CD4-positive, alpha-beta T cell treated with Interferon gamma for 1 hour (primary cell): ENCODE results near the gene SLC47A2.
"Not testable (repeated sequence)": the region's sequence is repeated elsewhere in the genome, so short reads cannot be mapped to it uniquely, and the experiment has no call there.

Experiments used
- DNase-seq: peaks from one replicate; pipeline ENCODE4 v3.0.0-alpha.2; 2020

The SLC47A2 gene

DNA sequence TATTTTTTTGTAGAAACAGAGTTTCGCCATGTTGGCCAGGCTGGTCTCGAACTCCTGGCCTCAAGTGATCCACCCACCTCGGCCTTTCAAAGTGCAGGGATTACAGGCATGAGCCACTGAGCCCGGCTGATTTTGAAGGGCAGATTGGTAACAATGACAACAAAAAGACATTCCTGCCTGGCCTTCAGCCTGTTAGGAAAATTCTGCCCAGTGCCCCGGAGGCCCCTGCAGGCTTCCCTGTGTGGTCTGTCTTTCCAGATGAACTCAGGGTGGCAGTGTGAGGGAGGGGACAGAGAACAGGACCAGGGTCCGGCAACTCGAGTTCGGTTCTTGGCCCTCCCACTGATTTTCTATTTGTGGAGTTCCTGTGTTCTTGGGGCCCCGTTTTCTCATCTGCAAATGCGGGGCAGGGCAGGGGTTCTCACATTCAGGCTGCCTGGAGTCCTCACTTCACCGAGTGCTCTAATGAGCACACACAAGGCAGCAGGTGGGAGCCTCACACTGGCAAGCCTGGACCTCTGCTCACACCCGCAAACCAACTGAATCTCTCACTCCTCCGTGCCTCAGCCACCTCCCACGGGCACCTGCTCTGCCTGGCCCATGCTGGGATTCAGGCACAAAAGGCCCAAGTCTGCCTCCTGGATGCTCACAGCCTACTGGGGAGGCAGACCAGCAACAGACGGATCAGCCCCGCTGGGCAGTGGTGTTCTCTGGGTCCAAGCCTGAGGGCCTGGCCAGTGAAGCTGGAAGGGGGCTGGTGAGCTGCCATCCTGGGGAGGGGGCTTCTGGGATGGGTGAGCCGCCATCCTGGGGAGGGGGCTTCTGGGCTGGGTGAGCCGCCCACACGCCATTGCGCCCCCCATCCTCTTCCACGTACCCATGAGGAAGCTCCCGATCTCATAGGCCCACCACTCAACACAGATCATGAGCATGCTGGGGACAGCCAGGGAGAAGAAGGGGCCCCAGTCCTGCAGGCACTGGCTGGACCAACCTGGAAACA is 10.3 kb downstream of the SLC47A2 start:
- DNase-seq = no peak

DNA sequence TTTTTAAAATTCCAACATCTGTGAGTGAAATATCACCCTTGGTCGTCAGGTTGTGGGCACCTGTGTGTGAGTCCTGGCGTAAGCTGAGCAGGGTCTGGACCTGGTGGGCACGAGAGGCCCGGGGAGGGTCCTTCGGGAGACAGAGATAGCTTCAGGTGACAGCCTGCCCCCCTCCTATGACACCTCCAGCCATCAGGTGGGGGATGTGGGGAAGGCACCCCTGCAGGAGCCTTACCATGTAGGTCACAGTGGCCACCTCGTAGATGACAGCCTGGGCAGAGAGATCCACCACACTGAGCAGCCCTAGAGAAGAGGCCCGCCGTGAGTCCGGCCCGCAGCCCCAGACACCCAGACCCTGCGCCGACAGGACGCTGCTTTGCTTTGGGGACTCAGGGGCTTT is 11.2 kb downstream of the SLC47A2 start:
- no peak for DNase-seq

DNA sequence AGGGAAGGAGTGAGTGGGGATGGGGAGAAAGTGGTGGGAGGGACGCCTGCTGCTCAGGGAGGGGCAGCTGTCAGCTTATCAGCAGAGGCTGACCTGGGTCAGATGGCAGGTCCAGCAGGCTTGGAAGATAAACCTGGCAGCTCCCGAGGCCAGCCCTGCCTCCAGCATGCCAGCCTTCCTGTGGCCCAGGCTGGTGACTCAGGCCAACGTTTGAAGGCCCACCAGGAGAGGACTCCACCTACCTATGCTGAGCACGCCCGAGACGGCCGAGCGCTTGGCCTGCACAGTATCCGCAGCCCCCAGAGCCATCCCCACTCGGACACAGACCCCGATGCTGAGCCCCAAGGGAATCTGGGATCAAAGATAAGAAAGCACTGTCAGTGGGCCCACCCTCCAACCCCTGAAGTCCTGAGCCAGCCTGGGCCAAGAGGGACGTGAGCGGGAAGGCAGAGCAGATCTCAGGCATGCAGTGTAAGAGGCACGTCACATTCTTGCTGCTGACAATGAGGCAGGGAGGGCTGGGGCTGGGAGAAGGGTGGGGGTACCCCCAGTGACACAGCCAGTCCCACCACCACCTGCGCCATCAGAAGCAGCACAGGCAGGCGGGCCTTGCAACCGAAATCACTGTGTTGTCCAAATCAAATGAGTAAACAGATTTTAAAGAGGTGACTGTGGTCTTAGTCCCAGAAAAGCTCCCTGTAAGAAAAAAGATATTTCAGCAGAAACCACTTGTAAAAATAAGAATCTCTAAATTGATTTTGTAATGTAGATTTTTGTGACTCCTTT is 12.4 kb downstream of the SLC47A2 start:
- DNase-seq = no peak

DNA sequence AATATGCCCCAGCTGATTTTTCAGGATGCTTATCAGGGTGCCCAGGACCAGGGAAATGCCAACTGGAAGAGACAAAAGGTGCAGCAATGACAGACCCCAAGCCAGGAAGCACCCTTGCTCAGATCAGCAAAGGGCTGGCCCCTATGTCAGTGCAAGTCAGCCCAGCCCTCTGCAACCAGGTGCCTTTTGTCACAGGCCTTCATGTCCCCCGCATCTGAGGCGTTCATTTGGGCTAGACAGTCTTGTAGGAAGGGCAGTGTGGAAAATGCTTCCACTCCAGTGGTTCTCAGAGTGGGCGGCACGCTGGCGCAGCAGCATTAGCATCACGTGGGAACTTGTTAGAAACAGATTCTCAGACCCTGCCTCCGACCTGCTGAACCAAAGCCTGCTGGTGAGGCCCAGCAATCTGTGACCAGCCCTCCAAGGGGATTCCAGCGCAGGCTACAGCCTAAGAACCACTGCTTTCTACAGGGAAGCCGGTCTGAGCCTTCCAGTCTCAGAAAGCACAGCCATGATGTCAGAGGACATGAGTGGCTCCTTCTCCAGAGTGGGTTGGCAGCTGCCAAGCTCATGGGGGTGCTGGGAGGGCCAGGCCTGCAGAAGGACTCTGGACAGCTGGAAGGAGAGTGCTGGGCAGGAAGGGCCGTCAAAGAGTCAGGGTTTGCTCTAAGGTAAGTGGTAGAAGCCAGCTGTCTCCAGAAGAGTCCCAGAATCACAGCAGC is 13.1 kb downstream of the SLC47A2 start:
- DNase-seq = no peak

DNA sequence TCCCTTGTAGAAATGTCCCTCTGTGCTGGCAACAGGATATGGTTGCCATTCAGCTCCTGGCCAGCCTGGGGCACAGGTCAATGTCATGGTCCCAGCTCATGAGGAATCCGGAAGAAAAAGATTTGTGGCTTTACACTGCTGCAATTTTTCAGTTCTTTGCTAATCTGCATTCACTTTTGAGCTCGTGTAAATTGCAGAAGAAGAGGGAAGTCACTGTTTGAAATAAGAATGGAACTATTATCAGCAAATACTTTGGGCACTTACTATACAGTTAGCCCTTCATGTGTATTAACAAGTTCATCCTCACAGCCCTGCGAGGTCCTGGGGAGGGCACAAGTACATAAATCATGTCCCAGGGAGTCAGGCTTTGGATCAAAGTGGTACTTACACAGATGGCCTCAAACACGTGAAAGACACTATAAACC is 14.2 kb downstream of the SLC47A2 start:
- DNase-seq = no peak

DNA sequence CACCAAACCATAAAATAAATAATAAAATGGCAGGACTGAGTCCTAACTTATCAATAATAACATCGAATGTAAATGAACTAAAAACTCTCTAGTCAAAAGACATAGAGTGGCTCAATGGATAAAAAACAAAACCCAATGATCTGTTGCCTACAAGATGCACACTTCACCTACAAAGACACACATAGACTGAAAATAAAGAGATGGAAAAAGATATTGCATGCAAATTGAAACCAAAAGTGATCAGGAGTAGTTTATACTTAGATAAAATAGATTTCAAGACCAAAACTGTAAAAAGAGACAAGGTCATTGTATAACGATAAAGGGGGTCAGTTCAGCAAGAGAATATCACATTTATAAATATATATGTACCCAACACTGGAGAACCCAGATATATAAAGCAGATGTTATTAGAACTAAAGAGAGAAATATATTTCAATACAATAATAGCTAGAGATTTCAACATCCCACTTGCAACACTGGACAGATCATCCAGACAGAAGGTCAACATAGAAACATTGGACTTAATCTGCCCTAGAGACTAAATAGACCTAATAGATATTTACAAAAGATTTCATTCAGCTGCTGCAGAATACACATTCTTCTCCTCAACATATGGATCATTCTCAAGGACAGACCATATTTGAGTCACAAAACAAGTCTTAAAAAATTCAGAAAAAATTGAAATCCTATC is 29.8 kb downstream of the SLC47A2 start:
- DNase-seq = no peak

DNA sequence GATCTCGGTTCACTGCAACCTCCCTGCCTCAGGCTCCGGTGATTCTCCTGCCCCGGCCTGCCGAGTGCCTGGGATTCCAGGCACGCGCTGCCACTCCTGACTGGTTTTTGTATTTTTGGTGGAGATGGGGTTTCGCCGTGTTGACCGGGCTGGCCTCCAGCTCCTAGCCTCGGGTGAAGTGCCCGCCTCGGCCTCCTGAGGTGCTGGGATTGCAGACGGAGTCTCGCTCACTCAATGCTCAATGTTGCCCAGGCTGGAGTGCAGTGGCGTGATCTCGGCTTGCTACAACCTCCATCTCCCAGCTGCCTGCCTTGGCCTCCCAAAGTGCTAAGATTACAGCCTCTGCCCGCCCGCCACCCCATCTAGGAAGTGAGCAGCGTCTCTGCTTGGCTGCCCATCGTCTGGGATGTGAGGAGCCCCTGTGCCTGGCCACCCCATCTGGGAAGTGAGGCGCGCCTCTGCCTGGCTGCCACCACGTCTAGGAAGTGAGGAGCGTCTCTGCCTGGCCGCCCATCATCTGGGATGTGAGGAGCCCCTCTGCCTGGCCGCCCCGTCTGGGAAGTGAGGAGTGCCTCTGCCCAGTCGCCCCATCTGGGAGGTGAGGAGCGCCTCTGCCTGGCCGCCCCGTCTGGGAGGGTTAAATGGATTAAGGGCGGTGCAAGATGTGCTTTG is 31.3 kb downstream of the SLC47A2 start:
- DNase-seq = not testable (repeated sequence)

DNA sequence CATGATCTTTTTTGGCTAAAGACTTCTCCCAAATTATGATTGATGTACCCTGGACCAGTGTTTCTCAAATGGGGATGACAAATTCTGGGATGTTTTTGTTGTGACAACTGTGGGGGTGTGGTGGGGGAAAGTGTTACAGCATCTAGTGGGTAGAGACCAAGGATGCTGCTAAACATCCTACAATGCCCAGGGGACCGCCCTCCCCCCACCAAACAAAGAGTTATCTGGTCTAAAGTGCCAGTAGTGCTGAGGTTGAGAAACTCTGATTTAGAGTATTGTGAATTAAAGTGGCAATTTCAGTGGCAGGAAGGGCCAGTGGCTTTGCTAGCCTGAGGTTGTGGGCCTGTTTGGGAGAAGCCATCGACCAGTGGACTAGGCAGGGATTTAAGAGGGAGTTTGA is 33.3 kb downstream of the SLC47A2 start:
- DNase-seq = no peak

DNA sequence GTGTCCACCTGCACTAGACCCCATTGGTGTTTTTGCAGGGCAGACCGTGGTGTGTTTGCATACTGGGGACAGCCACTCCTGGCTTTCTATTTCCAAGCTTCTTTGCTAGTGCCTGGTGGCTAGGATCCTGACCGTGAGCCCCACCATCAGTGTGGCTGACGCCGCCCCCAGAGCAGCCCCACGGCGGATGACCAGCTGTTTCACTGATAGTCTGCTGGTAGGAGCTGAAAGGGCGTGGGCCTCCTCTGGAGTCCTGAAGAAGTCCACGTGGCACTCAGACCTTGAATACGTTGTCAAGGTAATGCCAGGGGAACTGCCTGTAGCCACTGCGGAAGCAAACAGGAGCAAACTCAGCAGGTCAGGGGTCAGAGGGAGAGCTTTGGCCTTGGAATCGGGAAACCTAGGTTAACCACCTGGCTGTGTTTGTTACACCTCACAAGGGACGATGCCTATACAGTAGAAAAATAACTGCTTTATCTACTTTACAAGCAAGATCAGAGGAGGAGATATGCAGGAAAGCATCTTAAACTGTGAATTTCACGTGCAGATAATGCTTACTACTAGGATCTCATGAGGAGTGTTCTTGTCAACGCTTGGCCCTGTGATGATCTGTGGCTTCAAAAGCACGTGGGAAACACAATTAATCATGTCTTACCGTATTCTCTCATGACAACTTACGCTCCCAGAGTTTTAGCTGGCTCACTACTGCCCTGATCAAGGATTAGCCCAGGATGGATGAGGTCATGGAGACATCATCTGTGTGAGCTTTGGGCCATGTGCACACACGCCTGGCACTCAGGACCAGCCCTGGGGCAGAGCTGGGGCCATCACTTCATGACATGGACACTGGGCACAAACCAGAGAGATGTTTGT is 37.6 kb downstream of the SLC47A2 start:
- no peak for DNase-seq

DNA sequence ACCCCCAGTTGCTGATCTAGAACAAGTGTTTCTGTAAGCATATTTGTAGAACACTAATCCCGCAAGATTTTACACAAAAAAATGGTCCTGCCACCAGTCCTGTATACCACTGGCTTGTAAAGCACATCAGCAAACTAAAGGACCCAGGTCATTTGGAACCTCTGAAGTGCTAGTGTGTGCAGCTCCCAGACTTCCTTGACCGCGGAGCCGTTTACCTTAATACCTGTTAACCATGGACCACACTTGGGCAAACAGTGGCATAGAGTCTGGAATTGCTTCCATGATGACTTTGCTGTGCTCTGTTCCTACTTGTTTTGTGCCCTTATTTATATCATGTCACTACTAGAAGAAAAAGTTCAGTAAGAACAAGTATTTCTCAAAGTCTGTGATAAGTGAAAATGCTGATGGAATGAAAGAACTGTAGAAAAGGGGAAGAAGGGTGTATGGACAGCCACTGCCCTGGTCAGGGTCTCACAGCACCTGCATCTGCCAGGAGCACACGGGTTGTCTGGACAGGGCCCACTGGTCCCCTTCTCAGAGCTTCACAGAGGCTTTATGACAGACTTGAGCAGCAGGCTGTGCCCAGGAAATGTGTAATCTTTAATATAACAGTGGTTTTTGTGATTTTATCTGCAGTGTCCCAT is 38.5 kb downstream of the SLC47A2 start:
- no peak for DNase-seq

DNA sequence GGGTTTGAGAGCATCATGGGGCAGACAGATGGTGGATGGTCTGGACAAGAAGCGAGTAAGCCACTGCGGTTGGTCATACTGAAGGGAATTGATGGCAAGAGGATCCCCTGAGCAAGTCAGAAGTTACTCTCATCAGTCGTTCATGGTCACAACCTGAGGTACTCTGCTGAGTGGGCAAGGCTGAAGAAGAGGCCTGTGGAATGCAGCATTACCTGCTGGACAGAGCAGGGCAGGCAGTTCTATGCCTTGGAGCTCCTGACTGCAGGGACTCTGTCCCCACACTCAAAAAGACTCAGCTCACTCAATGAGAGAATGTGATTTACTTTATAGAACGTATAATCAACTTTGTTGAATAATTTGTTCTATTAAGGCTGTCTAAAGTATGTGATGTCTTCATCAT is 39.5 kb downstream of the SLC47A2 start:
- no peak for DNase-seq

DNA sequence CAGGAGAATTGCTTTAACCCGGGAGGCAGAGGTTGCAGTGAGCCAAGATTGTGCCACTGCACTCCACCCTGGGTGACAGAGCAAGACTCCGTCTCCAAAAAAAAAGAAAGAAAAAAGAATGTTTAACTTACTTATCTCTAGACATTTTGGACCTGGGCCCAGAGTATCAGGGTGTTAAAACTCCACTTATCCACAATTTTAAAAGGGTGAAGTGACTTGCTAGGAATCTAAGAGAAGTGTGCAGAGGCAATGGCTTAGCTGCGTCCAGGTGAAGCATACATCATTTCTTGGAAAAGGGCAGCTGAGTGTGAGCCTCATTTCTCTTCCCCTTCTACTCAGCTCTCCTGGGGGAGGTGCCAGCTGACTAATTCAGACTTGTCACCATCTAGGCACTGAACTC is 42.8 kb downstream of the SLC47A2 start:
- DNase-seq = no peak

DNA sequence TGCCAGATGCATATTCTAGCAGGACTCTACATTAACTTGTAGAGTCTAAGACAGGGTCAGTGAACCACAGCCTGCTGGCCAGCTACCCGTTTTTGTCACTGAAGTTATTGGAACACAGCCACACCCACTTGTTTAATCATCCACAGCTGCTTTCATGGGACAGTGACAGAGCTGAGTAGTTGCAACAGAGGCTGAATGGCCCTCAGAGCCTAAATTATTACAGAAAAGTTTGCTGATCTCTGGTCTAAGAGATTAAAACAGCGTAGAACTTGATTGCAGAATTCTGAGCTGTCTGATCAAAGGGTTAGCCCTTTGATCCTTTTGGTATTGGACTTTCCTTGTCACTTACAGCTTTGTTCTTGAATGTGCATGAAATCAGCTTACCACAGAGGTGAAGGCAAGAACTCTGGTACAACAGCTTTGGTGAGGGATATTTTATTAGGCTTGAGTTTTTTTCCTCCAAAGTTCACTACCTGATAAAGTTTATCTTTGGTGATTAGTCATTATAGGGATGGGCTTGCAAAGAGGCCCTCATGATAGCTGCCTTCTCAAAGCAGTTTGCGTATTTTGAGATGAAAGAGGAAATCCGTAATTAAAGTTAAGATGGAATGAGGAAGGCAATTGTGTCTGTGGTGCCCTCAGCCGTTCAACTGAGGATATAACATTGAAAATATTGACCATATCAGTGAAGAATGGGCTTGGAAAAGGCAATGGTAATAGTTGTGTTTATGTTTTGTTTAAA is 44.2 kb downstream of the SLC47A2 start:
- DNase-seq = no peak

DNA sequence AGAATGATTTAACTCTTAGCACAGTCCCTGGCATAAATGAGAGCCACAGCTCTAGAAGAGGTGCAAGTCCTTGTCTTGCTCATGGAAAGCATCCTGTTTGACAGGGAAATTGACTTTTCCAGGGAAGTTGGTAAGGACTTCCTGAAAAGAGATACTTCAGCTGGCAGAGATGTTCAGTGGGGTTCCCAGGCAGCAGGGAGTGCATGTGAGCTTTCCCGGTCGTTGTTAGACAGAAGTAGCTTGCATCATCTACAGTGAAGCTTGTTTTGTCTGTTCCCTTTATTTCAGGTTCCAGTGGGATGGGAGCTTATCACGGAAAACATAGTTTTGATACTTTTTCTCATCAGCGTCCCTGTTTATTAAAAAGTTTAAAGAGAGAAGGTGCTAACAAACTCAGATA is 45.0 kb downstream of the SLC47A2 start:
- no peak for DNase-seq

DNA sequence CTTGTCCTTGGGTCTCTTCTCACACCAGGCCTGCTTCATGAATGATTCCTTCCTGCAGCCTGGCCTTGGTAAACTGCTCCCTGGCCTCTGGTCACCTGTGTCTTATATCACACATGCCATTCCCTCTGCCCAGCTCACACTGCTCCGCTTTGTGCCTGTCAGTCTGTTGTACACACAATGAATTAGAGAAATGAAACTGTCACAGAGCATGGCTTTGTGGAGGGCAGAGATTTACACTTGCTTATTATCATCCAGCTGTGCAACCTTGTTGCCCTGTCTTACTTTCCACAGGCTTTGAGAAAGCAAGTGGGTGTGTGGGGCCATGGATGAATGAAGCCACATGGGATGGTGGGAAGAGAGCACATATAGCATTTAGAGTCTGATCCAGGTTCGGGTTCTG is 45.5 kb downstream of the SLC47A2 start:
- DNase-seq = no peak

DNA sequence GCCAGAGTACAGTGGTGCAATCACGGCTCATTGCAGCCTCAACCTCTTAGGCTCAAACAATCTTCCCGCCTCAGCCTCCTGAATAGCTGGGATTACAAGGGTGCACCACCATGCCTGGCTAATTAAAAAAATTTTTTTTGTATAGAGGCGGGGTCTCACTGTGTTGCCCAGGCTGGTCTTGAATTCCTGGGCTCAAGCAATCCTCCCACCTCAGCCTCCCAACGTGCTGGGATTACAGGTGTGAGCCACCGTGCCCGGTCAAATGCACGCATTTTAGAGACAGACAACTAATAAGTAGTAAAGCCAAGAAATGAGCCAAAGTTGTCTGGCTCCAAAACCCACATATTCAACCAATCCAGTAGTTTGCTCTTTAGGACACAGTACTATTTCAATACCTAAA is 46.7 kb downstream of the SLC47A2 start:
- DNase-seq = not testable (repeated sequence)

DNA sequence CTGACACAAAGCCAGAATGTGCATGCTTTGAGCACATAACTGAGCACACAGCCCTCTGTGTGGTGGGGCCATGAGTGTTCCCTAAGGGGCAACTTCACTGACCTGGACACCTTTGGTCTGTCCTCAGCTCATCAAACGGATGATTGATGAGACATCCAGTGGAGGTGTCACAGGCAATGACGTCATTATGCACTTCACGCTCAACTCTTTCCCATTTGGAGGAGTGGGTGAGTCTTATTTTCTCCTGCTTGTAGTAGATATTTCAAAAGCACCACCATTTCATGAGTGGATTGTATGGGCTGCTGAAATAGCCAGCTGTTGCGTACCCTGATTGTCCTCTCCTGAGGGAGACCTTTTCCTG is 51.6 kb downstream of the SLC47A2 start:
- DNase-seq = no peak

DNA sequence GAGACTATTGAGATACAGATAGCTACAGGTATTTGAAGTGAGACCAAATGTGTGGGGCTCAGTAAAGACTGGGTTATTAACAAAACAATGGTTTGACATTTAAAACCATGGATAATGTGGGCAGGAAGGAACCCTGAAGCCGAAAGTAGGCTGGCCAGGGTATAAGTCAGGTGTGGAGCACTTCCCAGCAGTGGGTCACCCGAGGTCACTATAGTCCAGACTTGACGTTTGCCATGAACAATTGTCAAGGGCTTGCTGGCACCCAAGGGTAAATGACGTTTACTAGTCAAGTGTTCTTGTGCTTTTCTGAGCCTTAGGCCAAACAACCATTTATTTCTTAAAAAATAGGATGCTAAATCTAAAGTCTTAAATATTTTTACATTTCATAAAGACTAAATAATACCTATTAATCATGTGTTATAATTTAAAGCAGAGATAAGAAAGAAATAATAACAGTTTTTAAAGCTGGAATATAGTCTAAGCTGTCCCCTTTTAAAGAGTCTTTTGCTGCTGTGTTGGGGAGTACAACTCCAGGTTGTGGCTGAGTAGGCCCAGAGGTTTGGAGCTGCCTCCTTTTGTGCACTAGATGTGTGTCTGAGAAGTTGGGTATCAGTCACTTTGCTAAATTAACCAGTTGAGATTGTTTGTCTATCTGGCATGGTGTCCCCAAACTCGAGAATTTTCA is 52.1 kb downstream of the SLC47A2 start:
- no peak for DNase-seq

DNA sequence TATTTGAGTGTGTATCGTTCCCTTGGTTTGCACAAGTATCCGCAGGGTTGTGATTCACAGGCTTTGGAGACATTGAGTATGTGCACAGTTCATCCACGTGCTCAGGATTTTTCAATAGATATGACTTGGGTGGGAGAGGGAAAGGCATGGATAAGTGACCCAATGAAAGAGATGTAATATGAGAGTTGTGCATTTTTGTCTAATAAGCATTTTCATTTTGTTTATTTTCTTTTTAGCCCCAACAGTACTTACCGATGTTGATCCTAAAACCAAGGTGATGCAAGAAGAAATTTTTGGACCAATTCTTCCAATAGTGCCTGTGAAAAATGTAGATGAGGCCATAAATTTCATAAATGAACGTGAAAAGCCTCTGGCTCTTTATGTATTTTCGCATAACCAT is 53.3 kb downstream of the SLC47A2 start:
- DNase-seq = no peak
